CD4-positive, alpha-beta T cell treated with Interleukin-10 for 1 hour (primary cell): ENCODE data around the gene OSBPL2.

ENCODE experiments used
- DNase-seq: peaks from one replicate; pipeline ENCODE4 v3.0.0-alpha.2; 2020

The OSBPL2 gene

GRCh38 chr20:62262064-62262463, 23.7 kb downstream of the OSBPL2 start:
- no peak for DNase-seq

GRCh38 chr20:62263396-62263795, 25.1 kb downstream of the OSBPL2 start:
- DNase-seq, result no peak

GRCh38 chr20:62265365-62265764, 27.0 kb downstream of the OSBPL2 start:
- DNase-seq, result no peak

- peak; percentile 14 for DNase-seq
These were observed 28.0 kb downstream of the OSBPL2 start for GRCh38 chr20:62266340-62266739.

- no peak for DNase-seq
These were observed 28.5 kb downstream of the OSBPL2 start for GRCh38 chr20:62266851-62267250.

- DNase-seq, result no peak
These were observed 29.2 kb downstream of the OSBPL2 start for GRCh38 chr20:62267543-62267942.

GRCh38 chr20:62268228-62268900, 30.0 kb downstream of the OSBPL2 start:
- no peak for DNase-seq

- no peak for DNase-seq
These were observed 31.1 kb downstream of the OSBPL2 start for GRCh38 chr20:62269378-62269777.

GRCh38 chr20:62269871-62270270, 31.6 kb downstream of the OSBPL2 start:
- no peak for DNase-seq

- no peak for DNase-seq
These were observed 33.9 kb downstream of the OSBPL2 start for GRCh38 chr20:62272200-62272599.

- no peak for DNase-seq
These were observed 35.1 kb downstream of the OSBPL2 start for GRCh38 chr20:62273416-62273815.

GRCh38 chr20:62274332-62274950, 36.1 kb downstream of the OSBPL2 start:
- no peak for DNase-seq

- no peak for DNase-seq
These were observed 36.9 kb downstream of the OSBPL2 start for GRCh38 chr20:62275219-62275618.

GRCh38 chr20:62276439-62276838, 38.1 kb downstream of the OSBPL2 start:
- no peak for DNase-seq

- DNase-seq, result no peak
These were observed 38.9 kb downstream of the OSBPL2 start for GRCh38 chr20:62277253-62277652.

- DNase-seq, result no peak
These were observed 42.0 kb downstream of the OSBPL2 start for GRCh38 chr20:62280303-62280702.

- no peak for DNase-seq
These were observed 43.0 kb downstream of the OSBPL2 start for GRCh38 chr20:62281161-62281933.

GRCh38 chr20:62282103-62282502, 43.8 kb downstream of the OSBPL2 start:
- DNase-seq, result no peak

GRCh38 chr20:62282877-62283503, 44.7 kb downstream of the OSBPL2 start:
- no peak for DNase-seq

- no peak for DNase-seq
These were observed 46.1 kb downstream of the OSBPL2 start for GRCh38 chr20:62284448-62284847.

- DNase-seq, result no peak
These were observed 46.8 kb downstream of the OSBPL2 start for GRCh38 chr20:62285151-62285550.

- no peak for DNase-seq
These were observed 47.4 kb downstream of the OSBPL2 start for GRCh38 chr20:62285722-62286121.

- no peak for DNase-seq
These were observed 48.3 kb downstream of the OSBPL2 start for GRCh38 chr20:62286493-62287064.
